Nasal cavity respiratory epithelium epithelial cell of viscerocranial mucosa (primary cell): Measurements from ENCODE around the gene BPGM. TPM values are rescaled to one million over a fixed set of nuclear protein-coding genes. Genes with fewer than 3 reads are reported as not detected.

Source experiments
- total RNA-seq: library from RNA; depleted of rRNA; stranded (reverse); fragments of >200 nt; gene quantifications from 2 replicates; pipeline ENCODE4 v1.2.3, GENCODE V29; 2014

BPGM gene
- 17.1 and 20.1 TPM in 2 replicates for total RNA-seq

DNA sequence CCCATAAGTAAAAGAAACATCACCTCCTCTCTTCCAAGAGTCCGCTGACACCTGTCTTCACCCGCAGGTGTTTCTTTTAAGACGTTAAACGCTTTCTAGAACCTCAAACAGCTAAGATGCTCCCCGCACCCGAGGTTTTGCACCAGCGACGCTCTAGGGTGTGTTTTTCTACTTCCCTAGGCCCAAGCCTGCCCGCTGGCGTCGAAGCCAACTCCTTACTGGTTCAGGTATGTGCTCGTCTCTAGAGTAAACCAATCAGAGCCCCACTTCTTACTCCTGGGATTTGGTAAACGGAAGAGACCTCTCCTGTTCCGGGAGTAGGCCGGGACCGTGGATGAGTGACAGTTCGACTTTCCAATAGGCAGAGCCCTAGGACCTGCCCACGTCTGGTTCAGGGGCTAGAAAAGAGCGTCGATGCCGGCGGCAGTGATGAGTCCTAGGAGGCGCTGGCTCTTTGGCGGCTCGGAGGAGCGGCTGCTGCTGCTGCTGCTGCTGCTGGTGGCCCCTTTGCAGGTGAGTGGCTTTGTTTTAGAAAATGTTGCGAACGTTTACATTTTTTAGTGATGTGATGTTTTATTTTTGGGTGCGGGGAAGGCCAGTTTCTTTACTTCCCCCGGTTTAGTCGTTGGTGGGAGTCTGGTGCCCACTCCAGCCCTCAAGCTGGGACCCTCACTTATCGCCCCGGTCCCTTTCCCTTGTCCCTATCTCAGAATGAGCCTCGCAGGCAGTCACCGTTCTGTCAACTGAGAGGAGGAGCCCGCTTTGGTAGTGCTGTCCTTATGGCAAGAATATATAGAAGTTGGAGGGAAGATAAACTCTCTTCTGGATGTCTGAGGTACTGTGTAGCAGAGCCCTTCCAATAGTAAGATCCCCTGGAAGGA is at the start of gene BPGM:
TSS of gene BPGM (plus strand) at position 429 of the 881 bp plus-strand sequence. CDS start 14,655 bp downstream, outside the sequence.

Other genes starting within 250 kb of the BPGM start
- 46.8 and 65.6 TPM in 2 replicates for gene AKR1B1, start 187.8 kb upstream of the BPGM start, total RNA-seq
- gene AKR1B10, start 119.3 kb upstream of the BPGM start, total RNA-seq, result 2.4 and 61.8 TPM in 2 replicates
- gene AKR1B15, start 97.7 kb upstream of the BPGM start, total RNA-seq, result 0.34 and 0.50 TPM in 2 replicates
- 209 and 322 TPM in 2 replicates for gene CALD1, start 132.8 kb downstream of the BPGM start, total RNA-seq